GM06990 (cell line): ENCODE measurements around the gene PPP1R9A.
A peak's percentile ranks its signal among the peaks of the same experiment; 100 is the strongest.

Experiments used
- DNase-seq: peaks from one replicate; pipeline ENCODE4 v3.0.0-alpha.2; 2011; ENCODE audit not compliant: insufficient read length; ENCODE audit errors: extremely low read depth
- H3K27me3 ChIP-seq: replicated peaks from 2 replicates; pipeline ENCODE4 v1.6.0; 2011; ENCODE audit warnings: low read length; ENCODE audit not compliant: control insufficient read depth, insufficient read depth
- H3K36me3 ChIP-seq: 2 replicates; pipeline ENCODE4 v1.5.1; 2011; ENCODE audit warnings: low read length; ENCODE audit not compliant: control insufficient read depth, insufficient read depth
- H3K4me3 ChIP-seq: replicated peaks from 2 replicates; pipeline ENCODE4 v1.5.1; 2011; ENCODE audit warnings: low read depth, mild to moderate bottlenecking, control low read depth, low read length
- TF ChIP-seq, protein P1 (sequence below): IDR thresholded peaks from 2 replicates; pipeline ENCODE4 v1.5.1; 2011; ENCODE audit warnings: low read length, control low read depth, mild to moderate bottlenecking, inconsistent platforms; ENCODE audit not compliant: insufficient read depth, poor library complexity, severe bottlenecking

Gene PPP1R9A

GRCh38 chr7:95245828-95246500 is 338.6 kb downstream of the PPP1R9A start:
- Histone ChIP-seq H3K36me3 (no peaks in the 10 kb centered on the region), H3K27me3 (no peaks in the 10 kb centered on the region), H3K4me3 (no peak overlapping the region)
- DNase-seq, result no peak
- TF ChIP-seq, protein P1, sequence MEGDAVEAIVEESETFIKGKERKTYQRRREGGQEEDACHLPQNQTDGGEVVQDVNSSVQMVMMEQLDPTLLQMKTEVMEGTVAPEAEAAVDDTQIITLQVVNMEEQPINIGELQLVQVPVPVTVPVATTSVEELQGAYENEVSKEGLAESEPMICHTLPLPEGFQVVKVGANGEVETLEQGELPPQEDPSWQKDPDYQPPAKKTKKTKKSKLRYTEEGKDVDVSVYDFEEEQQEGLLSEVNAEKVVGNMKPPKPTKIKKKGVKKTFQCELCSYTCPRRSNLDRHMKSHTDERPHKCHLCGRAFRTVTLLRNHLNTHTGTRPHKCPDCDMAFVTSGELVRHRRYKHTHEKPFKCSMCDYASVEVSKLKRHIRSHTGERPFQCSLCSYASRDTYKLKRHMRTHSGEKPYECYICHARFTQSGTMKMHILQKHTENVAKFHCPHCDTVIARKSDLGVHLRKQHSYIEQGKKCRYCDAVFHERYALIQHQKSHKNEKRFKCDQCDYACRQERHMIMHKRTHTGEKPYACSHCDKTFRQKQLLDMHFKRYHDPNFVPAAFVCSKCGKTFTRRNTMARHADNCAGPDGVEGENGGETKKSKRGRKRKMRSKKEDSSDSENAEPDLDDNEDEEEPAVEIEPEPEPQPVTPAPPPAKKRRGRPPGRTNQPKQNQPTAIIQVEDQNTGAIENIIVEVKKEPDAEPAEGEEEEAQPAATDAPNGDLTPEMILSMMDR, result no peak

- TF ChIP-seq, protein P1, result peak; percentile 61
- Histone ChIP-seq H3K36me3 (no peaks in the 10 kb centered on the region), H3K27me3 (no peaks in the 10 kb centered on the region), H3K4me3 (no peak overlapping the region)
- peak; percentile 5 for DNase-seq
Measured at GRCh38 chr7:95246831-95247370, 339.5 kb downstream of the PPP1R9A start.

DNA sequence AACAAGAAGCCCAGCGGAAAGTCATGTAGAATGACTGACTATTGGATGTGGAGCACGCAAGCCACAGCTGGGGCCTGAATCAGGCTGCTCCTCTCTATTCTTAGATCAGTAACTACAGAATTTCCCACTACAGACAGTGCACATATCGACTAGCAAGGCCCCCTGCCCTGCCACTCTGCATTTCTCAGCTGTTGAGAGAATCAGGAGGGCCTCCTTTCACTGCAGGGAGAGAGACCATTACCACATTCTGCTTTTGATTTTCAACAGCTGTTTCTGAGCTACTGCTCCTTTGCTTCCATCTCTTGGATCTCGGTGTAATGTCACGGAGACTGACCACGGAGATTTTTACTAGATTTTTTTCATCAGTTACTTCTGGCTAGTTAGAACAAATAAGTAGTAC is 343.2 kb downstream of the PPP1R9A start:
- Histone ChIP-seq H3K4me3 (no peak overlapping the region), H3K36me3 (no peaks in the 10 kb centered on the region), H3K27me3 (no peaks in the 10 kb centered on the region)
- no peak for DNase-seq
- TF ChIP-seq, protein P1, result no peak

DNA sequence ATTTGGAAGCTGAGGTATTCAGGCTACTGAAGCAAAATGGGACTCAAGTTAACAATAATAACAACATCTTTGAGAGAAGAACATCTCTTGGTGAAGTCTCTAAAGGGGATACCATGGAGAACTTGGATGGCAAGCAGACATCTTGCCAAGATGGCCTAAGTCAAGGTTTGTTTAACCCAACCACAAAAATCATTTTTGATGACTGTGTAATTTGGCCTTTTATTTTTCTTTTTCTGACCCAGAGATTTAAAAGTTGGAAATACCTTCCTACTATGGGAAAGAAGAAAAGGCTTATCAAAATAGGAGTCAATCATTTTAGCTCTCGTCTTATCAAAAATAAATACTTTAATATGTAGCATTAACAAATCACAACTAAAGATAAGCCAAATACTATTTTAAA is 344.6 kb downstream of the PPP1R9A start:
- Histone ChIP-seq H3K4me3 (no peak overlapping the region), H3K36me3 (no peaks in the 10 kb centered on the region), H3K27me3 (no peaks in the 10 kb centered on the region)
- TF ChIP-seq, protein P1, result no peak
- DNase-seq, result no peak

DNA sequence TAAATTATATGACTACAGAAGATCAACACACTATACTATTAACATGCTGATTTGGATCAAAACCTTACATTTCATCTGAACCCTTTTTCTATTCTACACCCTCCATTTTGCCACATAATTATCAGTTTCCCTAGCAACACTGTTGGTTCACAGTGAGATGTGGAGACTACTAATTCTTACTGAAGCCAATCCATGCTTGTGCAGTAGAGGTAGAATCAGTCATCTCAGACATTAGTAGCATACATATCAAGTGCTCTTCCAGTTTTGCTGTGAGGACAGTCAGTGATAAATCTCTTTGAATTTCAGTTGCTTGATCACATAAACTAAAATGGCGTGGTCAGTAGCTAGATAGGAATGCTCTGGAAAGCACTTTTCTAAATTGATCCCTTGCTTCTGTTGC is 346.6 kb downstream of the PPP1R9A start:
- no peak overlapping the region for H3K4me3 ChIP-seq
- H3K27me3 ChIP-seq, result no peaks in the 10 kb centered on the region
- TF ChIP-seq, protein P1, result no peak
- H3K36me3 ChIP-seq, result no peaks in the 10 kb centered on the region
- DNase-seq, result no peak
